ENCODE results near the gene NAA15.
"Not testable (repeated sequence)": the region's sequence is repeated elsewhere in the genome, so short reads cannot be mapped to it uniquely, and the experiment has no call there.

Gene NAA15

GRCh38 chr4:139297001-139297410, 4.3 kb upstream of the NAA15 start:
- DNase-seq (ENCODE audit: low read depth), result peak; percentile 41

- peak; percentile 37 for DNase-seq (ENCODE audit: low read depth)
These were observed 1.8 kb upstream of the NAA15 start for GRCh38 chr4:139299536-139299935.

- peak; percentile 74 for DNase-seq (ENCODE audit: low read depth)
These were observed 733 bp upstream of the NAA15 start for GRCh38 chr4:139300431-139301112.

GRCh38 chr4:139301821-139302611, 711 bp downstream of the NAA15 start, which contains the start of gene NDUFC1:
Gene NDUFC1 (minus strand): TSS chr4:139302477. CDS start chr4:139295798, 6,679 bp downstream.
- DNase-seq (ENCODE audit: low read depth), result peak; percentile 62

- no peak for DNase-seq (ENCODE audit: low read depth)
These were observed 3.6 kb downstream of the NAA15 start for GRCh38 chr4:139304920-139305319.

- peak; percentile 26 for DNase-seq (ENCODE audit: low read depth)
These were observed 10.6 kb downstream of the NAA15 start for GRCh38 chr4:139311909-139312308.

- DNase-seq (ENCODE audit: low read depth), result peak; percentile 23
These were observed 11.4 kb downstream of the NAA15 start for GRCh38 chr4:139312552-139313332.

- DNase-seq (ENCODE audit: low read depth), result not testable (repeated sequence)
These were observed 12.1 kb downstream of the NAA15 start for GRCh38 chr4:139313414-139313813.

GRCh38 chr4:139314047-139314800, 12.9 kb downstream of the NAA15 start:
- DNase-seq (ENCODE audit: low read depth), result no peak

GRCh38 chr4:139315221-139315675, 13.9 kb downstream of the NAA15 start:
- DNase-seq (ENCODE audit: low read depth), result no peak

- no peak for DNase-seq (ENCODE audit: low read depth)
These were observed 15.4 kb downstream of the NAA15 start for GRCh38 chr4:139316733-139317132.

GRCh38 chr4:139317635-139318034, 16.3 kb downstream of the NAA15 start:
- DNase-seq (ENCODE audit: low read depth), result no peak

GRCh38 chr4:139319571-139319970, 18.3 kb downstream of the NAA15 start:
- DNase-seq (ENCODE audit: low read depth), result no peak

GRCh38 chr4:139322070-139322469, 20.8 kb downstream of the NAA15 start:
- not testable (repeated sequence) for DNase-seq (ENCODE audit: low read depth)

GRCh38 chr4:139322541-139322940, 21.2 kb downstream of the NAA15 start:
- DNase-seq (ENCODE audit: low read depth), result not testable (repeated sequence)

- DNase-seq (ENCODE audit: low read depth), result no peak
These were observed 23.3 kb downstream of the NAA15 start for GRCh38 chr4:139324620-139325019.

GRCh38 chr4:139329665-139330200, 28.4 kb downstream of the NAA15 start:
- DNase-seq (ENCODE audit: low read depth), result no peak

- DNase-seq (ENCODE audit: low read depth), result no peak
These were observed 29.0 kb downstream of the NAA15 start for GRCh38 chr4:139330283-139330682.

GRCh38 chr4:139331185-139331584, 29.9 kb downstream of the NAA15 start:
- DNase-seq (ENCODE audit: low read depth), result peak; percentile 51

- DNase-seq (ENCODE audit: low read depth), result no peak
These were observed 31.7 kb downstream of the NAA15 start for GRCh38 chr4:139333046-139333445.

GRCh38 chr4:139337612-139338011, 36.3 kb downstream of the NAA15 start:
- no peak for DNase-seq (ENCODE audit: low read depth)
